ENCODE measurements around the gene PRMT6.
"Not testable (repeated sequence)": the region's sequence is repeated elsewhere in the genome, so short reads cannot be mapped to it uniquely, and the experiment has no call there.

PRMT6 gene

DNA sequence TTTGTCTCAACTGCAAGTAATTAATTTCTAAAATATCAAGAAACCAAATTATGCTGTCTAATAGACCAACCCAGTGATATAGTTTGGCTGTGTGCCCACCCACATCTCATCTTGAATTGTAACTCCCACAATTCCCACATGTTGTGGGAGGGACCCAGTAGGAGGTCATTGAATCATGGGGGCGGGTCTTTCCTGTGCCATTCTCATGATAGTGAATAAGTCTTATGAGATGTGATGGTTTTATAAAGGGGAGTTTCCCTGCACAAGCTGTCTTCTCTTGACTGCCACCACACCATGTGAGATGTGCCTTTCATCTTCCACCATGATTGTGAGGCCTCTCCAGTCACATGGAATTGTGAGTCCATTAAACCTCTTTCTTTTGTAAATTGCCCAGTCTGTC, 36.9 kb downstream of the PRMT6 start:
- not testable (repeated sequence) for DNase-seq (ENCODE audit: low spot score)

DNA sequence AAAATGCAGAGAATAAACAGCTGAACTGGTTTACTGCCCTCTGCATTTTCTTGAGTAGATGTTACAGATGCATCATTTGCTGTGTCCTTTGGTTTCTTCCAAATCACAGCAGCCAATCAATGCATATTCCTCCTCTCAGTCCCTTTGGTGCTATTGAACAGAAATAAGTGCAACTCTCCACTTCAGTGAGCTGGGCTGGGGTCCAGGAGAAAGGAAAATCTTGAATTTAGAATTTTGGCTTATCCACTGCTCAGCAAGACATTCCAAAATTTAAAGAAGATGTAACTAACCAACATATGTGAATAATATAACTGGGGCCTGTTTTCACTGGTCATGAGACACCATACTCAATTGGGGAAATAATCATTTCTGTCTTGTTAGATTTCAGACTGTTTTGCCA, 39.2 kb downstream of the PRMT6 start:
- DNase-seq (ENCODE audit: low spot score) = no peak

DNA sequence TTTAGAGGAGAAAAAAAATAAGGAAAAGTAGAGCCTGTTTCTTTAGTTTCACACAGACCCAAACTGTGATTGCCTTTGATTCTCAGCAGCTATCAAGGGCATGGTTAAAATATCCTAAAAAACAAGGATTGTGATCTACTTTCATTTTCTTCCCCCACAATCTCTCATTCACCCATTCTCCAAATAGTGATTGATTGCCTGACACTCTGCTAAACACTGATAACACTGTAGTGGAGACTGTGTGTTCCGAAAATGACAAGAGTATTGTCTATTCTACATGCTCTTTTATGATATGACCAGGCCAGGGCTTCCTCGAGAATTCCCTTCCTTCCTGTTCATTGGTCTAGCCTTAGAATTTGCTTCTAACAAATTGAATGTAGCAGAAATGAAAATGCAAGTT, 40.2 kb downstream of the PRMT6 start:
- DNase-seq (ENCODE audit: low spot score) = no peak

DNA sequence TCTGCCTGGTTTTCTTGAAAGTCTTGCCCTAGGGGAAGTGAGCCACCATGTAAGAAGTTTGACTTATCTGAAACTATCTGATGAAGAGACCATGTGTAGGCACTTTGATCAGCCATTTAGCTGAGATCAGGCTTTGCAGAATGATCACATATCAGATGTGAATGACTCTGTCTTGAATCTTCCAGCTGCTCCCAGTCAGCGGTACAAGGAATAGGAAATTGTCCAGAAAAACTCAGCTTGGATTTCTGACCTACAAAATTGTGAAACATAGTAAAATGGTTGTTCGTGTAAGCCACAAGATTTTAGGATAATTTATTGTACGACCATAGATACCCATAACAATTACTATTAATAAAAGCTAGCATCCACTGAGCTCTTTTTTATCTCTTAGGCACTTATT, 42.5 kb downstream of the PRMT6 start:
- no peak for DNase-seq (ENCODE audit: low spot score)

DNA sequence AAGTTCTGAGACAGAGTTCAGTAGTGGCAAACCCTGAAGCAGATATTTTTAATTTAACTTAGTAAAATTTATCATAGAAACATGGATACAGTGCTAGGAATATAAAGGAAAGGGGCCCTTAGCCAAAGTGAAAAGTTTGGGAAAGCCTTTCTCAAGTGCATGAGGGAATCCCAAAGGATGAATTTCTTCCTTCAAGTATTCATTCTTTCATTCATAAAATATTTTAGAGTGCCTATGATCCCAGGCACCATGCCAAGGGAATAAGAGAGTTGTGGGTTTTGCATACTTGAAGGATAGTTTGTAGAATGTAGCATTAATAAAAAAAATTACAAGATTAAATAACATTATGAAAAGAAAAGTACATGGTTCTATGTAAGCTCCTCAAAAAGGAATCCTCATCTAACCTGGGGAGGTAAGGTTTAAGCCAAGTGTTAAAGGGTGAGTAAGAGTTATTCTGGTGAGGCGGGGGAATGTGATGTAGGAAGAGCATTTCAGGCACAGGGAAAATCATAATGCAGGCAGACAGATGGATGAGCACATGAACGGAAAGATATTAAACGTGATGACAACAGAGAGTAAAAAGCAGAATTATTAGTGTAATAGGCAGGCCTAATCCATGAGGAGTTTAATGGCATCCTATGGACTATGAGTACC, 44.0 kb downstream of the PRMT6 start:
- no peak for DNase-seq (ENCODE audit: low spot score)

DNA sequence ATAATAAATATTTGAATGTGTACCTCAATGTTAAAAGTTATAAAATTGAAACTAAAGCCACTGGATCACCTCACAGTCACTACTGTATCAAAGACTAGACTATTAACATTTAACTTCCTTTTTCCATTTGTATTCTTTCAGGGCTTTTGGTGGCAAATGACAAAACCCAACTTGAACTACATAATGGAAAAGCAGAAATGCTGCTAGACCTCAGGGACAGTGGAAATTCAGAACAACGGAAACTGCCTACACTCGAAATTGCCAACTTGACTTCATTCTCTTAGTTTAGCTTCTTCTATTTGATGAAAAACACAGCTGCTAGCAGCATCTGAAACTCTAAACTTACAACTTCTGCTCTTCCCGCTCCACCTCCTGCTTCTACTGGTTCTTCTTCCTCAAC, 49.4 kb downstream of the PRMT6 start:
- DNase-seq (ENCODE audit: low spot score) = no peak

Measured in cerebellar cortex (tissue), 1 donor.